ENCODE data around the gene SPEG. TPM values are rescaled to one million over a fixed set of nuclear protein-coding genes. Genes with fewer than 3 reads are reported as not detected.

Gene SPEG
- polyA plus RNA-seq, 3 donors from 2014 or later = not detected

DNA sequence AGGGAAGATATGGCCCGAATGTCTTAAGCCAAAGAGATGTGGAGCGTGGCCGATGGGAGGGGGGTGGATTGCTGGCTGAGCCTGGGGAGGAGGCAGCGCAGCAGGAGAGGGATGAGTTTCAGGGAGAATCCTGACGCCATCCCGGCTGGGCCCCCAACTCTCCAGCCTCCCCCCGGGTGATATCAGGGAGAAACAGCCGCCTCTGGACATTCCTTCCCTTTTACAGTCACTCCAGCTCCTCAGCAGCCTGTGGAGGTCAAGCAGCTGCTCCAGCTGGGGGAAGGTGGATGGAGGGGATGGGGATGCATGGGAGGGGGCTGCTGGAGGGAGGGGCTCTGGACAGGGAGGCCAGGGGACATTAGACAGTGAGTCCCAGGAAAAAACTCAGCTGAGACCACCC is 26.0 kb upstream of the SPEG start:
- Mint-ChIP-seq H3K27ac (no peak overlapping the region), H3K36me3 (no peaks in the 10 kb centered on the region), H3K27me3 (ENCODE audit: low read depth in 3 of 3) (peaks cover 4 to 20% (median 8%) of the 10 kb centered on the region in 3 donors), H3K4me1 (no peaks in the 10 kb centered on the region), H3K4me3 (no peak overlapping the region), H3K9me3 (peaks cover 0 to 5% (median 0%) of the 10 kb centered on the region in 6 donors)
- no peak for DNase-seq

DNA sequence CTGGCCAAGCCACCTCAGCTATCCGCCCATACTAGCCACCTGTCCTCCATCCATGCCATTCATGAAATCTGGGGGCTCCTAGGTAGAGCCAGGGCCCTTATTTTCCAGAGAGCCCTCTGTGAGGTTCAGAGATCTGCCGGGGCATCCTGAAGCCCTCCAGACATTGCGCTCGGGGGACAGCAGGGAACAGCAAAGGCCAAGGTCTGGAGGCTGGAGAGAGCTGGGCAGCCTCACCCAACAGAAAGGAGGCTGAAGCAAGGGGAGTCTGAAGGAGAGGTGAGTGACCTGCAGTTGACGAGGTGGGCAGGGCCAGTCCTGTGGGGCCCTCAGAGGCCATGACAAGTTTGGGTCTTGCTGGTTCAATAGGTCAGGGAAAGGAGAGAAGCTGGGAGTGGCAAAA is 25.0 kb upstream of the SPEG start:
- Mint-ChIP-seq H3K4me3 (no peak overlapping the region), H3K4me1 (no peaks in the 10 kb centered on the region), H3K27ac (no peak overlapping the region), H3K27me3 (ENCODE audit: low read depth in 3 of 3) (peaks cover 6 to 21% (median 11%) of the 10 kb centered on the region in 3 donors), H3K9me3 (peaks cover 0 to 5% (median 0%) of the 10 kb centered on the region in 6 donors), H3K36me3 (no peaks in the 10 kb centered on the region)
- no peak for DNase-seq

DNA sequence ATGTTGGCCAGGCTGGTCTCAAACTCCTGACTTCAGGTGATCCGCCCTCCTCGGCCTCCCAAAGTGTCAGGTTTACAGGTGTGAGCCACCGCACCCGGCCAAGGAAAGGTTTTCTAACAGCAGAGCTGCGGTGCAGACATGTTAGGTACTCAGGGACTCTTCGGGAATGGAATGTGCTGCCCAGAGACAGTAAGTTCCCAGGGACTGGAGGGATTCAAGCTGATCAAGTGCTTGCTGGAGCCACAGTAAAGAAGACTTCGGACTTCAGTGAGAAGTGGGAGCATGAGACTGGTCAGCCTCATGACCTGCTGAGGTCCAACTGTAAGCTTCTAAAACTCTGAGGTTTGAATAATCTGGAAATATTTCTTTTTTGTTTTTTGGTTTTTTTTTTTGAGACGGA is 24.3 kb upstream of the SPEG start:
- H3K4me1 Mint-ChIP-seq = no peaks in the 10 kb centered on the region
- no peaks in the 10 kb centered on the region for H3K36me3 Mint-ChIP-seq
- no peak for DNase-seq
- no peak overlapping the region for H3K27ac Mint-ChIP-seq
- H3K27me3 Mint-ChIP-seq (ENCODE audit: low read depth in 3 of 3) = peaks cover 6 to 21% (median 14%) of the 10 kb centered on the region in 3 donors
- H3K9me3 Mint-ChIP-seq = peaks cover 0 to 5% (median 0%) of the 10 kb centered on the region in 6 donors
- no peak overlapping the region for H3K4me3 Mint-ChIP-seq

GRCh38 chr2:219414857-219415256 is 19.8 kb upstream of the SPEG start:
- H3K27me3 Mint-ChIP-seq (ENCODE audit: low read depth in 3 of 3) = peaks cover 6 to 16% (median 16%) of the 10 kb centered on the region in 3 donors
- H3K4me3 Mint-ChIP-seq = no peak overlapping the region
- H3K36me3 Mint-ChIP-seq = no peaks in the 10 kb centered on the region
- H3K4me1 Mint-ChIP-seq = no peaks in the 10 kb centered on the region
- H3K9me3 Mint-ChIP-seq = peaks cover 0 to 5% (median 0%) of the 10 kb centered on the region in 6 donors
- no peak overlapping the region for H3K27ac Mint-ChIP-seq
- DNase-seq = no peak

DNA sequence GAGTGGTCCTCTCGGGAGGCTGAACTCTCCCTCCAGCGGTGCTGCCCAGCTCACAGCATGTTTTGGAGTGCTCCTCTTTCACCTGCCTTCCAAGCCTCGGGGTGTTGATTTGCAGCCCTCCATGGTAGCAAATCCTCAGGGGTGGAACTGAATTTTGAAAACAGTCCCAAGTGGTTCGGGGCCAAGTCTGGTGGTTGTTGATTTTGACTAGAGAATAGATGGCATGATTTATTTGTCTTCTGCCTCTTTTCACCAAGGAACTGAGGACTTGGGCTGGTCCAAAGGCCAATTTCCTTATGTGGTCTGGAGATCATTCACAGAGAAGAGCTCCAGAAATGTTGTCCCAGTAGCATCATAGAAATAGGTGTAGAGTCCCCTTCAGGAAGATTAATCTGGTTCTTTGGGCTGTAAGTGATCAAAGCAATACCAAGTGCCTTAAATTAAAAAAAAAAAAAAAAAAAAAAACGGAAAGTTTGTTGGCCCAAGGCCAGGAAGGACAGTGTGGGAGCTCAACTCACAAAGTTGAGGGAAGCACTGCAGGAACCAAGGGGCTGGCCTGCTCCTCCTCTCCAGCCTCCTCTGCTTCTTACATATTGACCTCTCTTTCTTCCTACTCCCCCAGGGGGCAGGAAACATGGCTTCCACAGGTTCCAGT is 18.9 kb upstream of the SPEG start:
- no peaks in the 10 kb centered on the region for H3K4me1 Mint-ChIP-seq
- H3K27me3 Mint-ChIP-seq (ENCODE audit: low read depth in 3 of 3) = peaks cover 6 to 18% (median 18%) of the 10 kb centered on the region in 3 donors
- no peak for DNase-seq
- H3K36me3 Mint-ChIP-seq = no peaks in the 10 kb centered on the region
- no peak overlapping the region for H3K27ac Mint-ChIP-seq
- peaks cover 0 to 5% (median 0%) of the 10 kb centered on the region in 6 donors for H3K9me3 Mint-ChIP-seq
- no peak overlapping the region for H3K4me3 Mint-ChIP-seq

- H3K27ac Mint-ChIP-seq = no peak overlapping the region
- no peaks in the 10 kb centered on the region for H3K4me1 Mint-ChIP-seq
- DNase-seq = no peak
- H3K4me3 Mint-ChIP-seq = no peak overlapping the region
- H3K36me3 Mint-ChIP-seq = no peaks in the 10 kb centered on the region
- H3K27me3 Mint-ChIP-seq (ENCODE audit: low read depth in 3 of 3) = peaks cover 6 to 21% (median 18%) of the 10 kb centered on the region in 3 donors
- H3K9me3 Mint-ChIP-seq = peaks cover 0 to 5% (median 0%) of the 10 kb centered on the region in 6 donors
These were observed 18.4 kb upstream of the SPEG start for GRCh38 chr2:219416235-219416602.

GRCh38 chr2:219416938-219417337 is 17.7 kb upstream of the SPEG start:
- Mint-ChIP-seq H3K9me3 (peaks cover 0 to 5% (median 0%) of the 10 kb centered on the region in 6 donors), H3K27me3 (ENCODE audit: low read depth in 3 of 3) (peaks cover 6 to 21% (median 18%) of the 10 kb centered on the region in 3 donors), H3K4me1 (no peaks in the 10 kb centered on the region), H3K27ac (no peak overlapping the region), H3K4me3 (no peak overlapping the region), H3K36me3 (no peaks in the 10 kb centered on the region)
- DNase-seq = no peak

DNA sequence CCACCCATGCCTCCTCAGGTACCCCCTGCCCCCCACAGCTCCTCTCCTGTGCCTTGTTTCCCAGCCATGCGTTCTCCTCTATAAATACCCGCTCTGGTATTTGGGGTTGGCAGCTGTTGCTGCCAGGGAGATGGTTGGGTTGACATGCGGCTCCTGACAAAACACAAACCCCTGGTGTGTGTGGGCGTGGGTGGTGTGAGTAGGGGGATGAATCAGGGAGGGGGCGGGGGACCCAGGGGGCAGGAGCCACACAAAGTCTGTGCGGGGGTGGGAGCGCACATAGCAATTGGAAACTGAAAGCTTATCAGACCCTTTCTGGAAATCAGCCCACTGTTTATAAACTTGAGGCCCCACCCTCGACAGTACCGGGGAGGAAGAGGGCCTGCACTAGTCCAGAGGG is 17.3 kb upstream of the SPEG start:
- H3K36me3 Mint-ChIP-seq = no peaks in the 10 kb centered on the region
- H3K4me1 Mint-ChIP-seq = no peaks in the 10 kb centered on the region
- peaks cover 6 to 20% (median 18%) of the 10 kb centered on the region in 3 donors for H3K27me3 Mint-ChIP-seq (ENCODE audit: low read depth in 3 of 3)
- H3K27ac Mint-ChIP-seq = no peak overlapping the region
- H3K9me3 Mint-ChIP-seq = peaks cover 0 to 3% (median 0%) of the 10 kb centered on the region in 6 donors
- no peak overlapping the region for H3K4me3 Mint-ChIP-seq
- DNase-seq = no peak

- peaks cover 6 to 15% (median 12%) of the 10 kb centered on the region in 3 donors for H3K27me3 Mint-ChIP-seq (ENCODE audit: low read depth in 3 of 3)
- no peak within 1 kb of the TSS for H3K27ac Mint-ChIP-seq
- H3K9me3 Mint-ChIP-seq = no peaks in the 10 kb centered on the region
- no peak for DNase-seq
- no peaks in the 10 kb centered on the region for H3K4me1 Mint-ChIP-seq
- H3K4me3 Mint-ChIP-seq = no peak within 1 kb of the TSS
- H3K36me3 Mint-ChIP-seq = no peaks in the 10 kb centered on the region
These were observed 16.3 kb upstream of the SPEG start, which contains the start of gene DES for GRCh38 chr2:219418155-219419011. Gene DES (plus strand): TSS chr2:219418377. CDS start chr2:219418463, 86 bp downstream.

DNA sequence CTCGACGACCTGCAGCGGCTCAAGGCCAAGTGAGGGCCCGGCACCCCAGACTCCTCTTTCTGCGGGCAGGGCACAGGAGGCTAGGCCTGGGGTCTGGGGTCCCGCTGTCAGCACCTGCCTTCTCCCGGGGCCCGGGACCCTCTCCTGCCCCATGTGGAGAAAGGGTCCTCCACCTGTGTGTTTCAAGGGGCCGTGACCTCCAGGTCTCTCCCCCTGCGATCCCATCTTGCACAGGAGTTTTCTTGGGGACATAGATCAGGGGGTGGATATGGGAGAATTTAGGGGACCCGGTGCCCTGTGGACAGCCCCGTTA is 15.7 kb upstream of the SPEG start:
- no peak overlapping the region for H3K4me3 Mint-ChIP-seq
- peaks cover 3 to 10% (median 7%) of the 10 kb centered on the region in 3 donors for H3K27me3 Mint-ChIP-seq (ENCODE audit: low read depth in 3 of 3)

DNA sequence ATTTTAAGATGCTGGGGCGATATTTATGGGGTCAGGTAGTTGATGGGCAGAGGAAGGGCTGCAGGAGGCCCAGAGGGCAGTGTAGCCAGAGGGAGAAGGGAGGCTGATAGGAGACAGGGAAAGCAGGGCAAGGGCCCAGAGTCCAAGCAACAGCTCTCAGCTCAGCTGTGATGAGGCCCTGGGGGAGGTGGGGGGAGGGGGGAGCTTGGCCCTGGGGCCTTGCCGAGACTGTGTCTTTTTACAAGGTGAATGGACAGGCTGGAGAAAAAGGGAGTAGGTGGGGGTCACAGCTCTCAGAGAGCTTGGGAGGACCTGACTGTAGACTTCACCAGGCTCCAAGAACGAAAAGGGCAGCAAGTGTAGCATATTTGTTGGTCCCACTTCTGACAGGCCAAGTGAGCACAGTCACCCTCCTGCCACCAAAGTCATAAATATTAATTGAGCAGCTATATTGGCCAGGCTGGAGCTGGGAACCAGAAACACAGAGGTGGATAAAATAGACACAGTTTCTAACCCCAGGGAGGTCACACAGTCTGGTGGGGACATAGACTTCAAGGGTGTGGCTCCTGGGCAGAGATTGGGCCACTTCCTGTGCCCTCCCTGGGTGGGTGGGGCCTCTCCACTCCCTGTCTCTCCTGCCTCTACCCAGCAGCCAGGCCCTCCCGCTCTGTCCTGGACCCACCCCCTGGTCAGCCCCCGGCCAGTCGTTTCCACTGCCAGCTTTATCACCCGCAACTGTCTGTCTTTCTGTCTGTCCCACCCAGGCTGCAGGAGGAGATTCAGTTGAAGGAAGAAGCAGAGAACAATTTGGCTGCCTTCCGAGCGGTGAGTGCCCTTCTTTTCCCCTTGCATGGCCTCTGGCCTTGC is 15.1 kb upstream of the SPEG start:
- H3K4me1 Mint-ChIP-seq = no peaks in the 10 kb centered on the region
- H3K36me3 Mint-ChIP-seq = no peaks in the 10 kb centered on the region
- H3K27me3 Mint-ChIP-seq (ENCODE audit: low read depth in 3 of 3) = peaks cover 2 to 10% (median 6%) of the 10 kb centered on the region in 3 donors
- H3K4me3 Mint-ChIP-seq = no peak overlapping the region
- no peaks in the 10 kb centered on the region for H3K9me3 Mint-ChIP-seq
- peak overlapping the region in 1 of 6 donors; percentile 55 for H3K27ac Mint-ChIP-seq
- DNase-seq = no peak

More for the DNA sequence above, 15.7 kb upstream of the SPEG start:
- Mint-ChIP-seq H3K4me1 (no peaks in the 10 kb centered on the region), H3K9me3 (no peaks in the 10 kb centered on the region), H3K36me3 (no peaks in the 10 kb centered on the region), H3K27ac (no peak overlapping the region)
- DNase-seq = no peak

DNA sequence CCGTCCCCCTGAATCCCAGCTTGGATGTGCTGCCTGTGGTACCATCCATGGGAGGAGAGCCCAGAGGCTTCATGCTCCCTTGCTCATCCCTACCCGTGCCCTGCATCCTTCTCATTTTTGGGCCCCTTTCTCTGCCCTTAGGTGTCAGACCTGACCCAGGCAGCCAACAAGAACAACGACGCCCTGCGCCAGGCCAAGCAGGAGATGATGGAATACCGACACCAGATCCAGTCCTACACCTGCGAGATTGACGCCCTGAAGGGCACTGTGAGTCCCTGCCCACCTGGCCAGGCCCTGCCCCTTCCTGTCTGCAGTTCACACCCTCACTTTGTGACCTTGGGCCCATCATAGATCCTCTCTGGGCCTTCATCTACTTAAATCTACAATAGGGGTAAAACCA is 14.0 kb upstream of the SPEG start:
- Mint-ChIP-seq H3K4me3 (no peak overlapping the region), H3K27me3 (ENCODE audit: low read depth in 3 of 3) (peaks cover 4 to 6% (median 5%) of the 10 kb centered on the region in 3 donors), H3K27ac (no peak overlapping the region), H3K4me1 (no peaks in the 10 kb centered on the region), H3K36me3 (no peaks in the 10 kb centered on the region), H3K9me3 (no peaks in the 10 kb centered on the region)
- DNase-seq = no peak

DNA sequence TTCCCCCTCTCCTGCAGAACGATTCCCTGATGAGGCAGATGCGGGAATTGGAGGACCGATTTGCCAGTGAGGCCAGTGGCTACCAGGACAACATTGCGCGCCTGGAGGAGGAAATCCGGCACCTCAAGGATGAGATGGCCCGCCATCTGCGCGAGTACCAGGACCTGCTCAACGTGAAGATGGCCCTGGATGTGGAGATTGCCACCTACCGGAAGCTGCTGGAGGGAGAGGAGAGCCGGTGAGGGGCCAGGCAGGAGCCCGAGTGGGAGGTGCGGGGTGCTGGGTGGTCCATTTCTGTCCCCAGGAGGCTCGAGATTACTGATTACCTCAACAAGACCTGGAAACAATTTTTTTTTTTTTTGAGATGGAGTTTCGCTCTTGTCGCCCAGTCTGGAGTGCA is 13.3 kb upstream of the SPEG start:
- Mint-ChIP-seq H3K4me1 (no peaks in the 10 kb centered on the region), H3K27ac (no peak overlapping the region), H3K4me3 (no peak overlapping the region), H3K9me3 (no peaks in the 10 kb centered on the region), H3K27me3 (ENCODE audit: low read depth in 3 of 3) (peaks cover 3 to 9% (median 6%) of the 10 kb centered on the region in 3 donors), H3K36me3 (no peaks in the 10 kb centered on the region)
- DNase-seq = no peak

All from immature natural killer cell (primary cell).